Activated CD4-positive, alpha-beta T cell treated with anti-CD3 and anti-CD28 coated beads for 48 hours (primary cell): ENCODE measurements around the gene COX6B1.
"Not testable (repeated sequence)": the region's sequence is repeated elsewhere in the genome, so short reads cannot be mapped to it uniquely, and the experiment has no call there.

Experiments
- DNase-seq: peaks from one replicate; pipeline ENCODE4 v3.0.0-alpha.2; 2020

Gene COX6B1

DNA sequence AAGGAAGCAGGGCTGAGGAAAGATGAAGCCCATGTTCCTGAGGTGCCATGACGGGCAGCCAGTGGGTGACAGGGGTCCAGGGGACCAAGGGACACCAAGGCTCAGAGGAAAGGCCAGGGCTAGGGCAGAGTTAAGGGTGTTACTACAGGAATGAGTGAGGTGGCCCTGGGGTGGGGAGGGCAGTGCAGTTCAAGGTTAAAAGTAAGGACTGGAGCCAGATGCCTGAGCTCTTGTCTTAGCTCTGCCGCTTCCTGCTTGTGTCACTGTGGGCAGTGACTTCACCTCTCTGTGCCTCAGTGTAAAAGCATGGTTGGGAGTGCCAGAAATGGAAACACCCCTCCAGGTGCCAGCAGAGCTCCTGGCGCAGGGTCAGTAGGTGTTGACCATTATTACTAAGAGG, 11.5 kb upstream of the COX6B1 start:
- DNase-seq = no peak

DNA sequence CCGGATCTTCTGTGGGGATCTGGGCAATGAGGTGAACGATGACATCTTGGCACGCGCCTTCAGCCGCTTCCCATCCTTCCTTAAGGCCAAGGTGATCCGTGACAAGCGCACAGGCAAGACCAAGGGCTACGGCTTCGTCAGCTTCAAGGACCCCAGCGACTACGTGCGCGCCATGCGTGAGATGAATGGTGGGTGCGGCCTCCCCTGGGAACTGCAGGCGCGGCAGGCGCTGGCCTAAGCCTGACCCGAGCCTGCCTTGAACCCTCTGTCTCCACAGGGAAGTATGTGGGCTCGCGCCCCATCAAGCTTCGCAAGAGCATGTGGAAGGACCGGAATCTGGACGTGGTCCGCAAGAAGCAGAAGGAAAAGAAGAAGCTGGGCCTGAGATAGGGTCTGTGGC, 11.0 kb upstream of the COX6B1 start:
- DNase-seq = no peak

DNA sequence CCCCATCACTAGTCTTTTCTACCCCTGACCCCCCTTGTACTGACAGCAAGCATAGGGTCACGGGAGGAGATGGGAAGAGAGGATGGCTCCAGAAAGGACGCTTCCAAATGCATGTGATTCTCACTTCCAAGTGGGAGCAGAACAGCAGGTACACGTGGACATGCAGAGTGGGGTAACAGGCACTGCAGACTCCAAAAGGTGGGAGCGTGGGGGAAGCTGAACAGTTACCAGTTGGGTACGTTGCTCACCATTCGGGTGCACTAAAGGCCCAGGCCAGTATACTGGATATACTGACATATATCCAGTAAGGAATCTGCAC, 8.8 kb upstream of the COX6B1 start:
- no peak for DNase-seq

DNA sequence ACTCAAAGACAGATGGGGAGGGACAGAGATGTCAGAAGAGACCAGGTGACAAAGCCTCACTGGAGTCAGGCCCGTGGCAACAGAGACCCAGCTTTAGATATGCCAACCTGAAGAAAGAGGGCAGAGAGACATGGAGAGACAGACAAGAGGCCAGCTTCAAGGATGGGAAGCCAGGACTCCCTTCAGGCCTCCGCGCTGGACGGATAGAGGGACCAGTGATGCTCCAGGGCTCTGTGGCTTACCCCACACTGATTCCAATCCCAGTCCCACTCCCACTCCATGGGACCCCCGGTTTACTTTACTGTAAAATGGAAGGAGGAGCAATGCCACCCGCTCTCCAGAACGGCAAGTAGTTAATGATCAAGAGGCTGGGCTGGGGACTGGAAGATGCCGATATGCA, 8.3 kb upstream of the COX6B1 start:
- DNase-seq = no peak

DNA sequence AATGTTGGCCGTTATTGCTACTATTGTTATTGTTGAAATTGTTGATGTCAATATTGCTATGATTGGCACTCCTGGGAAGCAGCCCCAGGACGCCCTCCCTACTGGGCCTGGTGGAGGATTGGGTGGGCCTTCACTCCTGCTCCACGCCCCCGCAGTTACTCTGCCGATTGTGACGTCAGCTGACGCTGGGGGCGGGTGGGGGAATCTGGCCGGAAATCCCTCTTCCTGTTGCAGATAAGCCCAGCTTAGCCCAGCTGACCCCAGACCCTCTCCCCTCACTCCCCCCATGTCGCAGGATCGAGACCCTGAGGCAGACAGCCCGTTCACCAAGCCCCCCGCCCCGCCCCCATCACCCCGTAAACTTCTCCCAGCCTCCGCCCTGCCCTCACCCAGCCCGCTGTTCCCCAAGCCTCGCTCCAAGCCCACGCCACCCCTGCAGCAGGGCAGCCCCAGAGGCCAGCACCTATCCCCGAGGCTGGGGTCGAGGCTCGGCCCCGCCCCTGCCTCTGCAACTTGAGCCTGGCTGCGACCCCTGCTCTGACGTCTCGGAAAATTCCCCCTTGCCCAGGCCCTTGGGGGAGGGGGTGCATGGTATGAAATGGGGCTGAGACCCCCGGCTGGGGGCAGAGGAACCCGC, 6.5 kb upstream of the COX6B1 start, which contains the start of gene ETV2:
Gene ETV2, plus strand, starts transcription at position 231 of the 637 bp plus-strand sequence. CDS start 716 bp downstream, outside the sequence.
- peak; percentile 51 for DNase-seq

DNA sequence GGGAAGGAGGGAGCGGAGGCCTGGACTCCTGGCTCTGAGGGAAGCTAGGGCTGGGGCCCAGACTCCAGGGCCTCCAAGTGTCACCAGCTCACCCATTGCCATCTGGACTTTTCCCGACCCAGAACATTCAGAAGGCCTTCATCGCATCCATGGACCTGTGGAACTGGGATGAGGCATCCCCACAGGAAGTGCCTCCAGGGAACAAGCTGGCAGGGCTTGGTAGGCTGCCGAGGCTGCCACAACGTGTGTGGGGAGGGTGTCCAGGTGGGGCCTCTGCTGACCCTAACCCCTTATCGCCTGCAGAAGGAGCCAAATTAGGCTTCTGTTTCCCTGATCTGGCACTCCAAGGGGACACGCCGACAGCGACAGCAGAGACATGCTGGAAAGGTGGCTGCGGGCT, 5.8 kb upstream of the COX6B1 start:
- no peak for DNase-seq

DNA sequence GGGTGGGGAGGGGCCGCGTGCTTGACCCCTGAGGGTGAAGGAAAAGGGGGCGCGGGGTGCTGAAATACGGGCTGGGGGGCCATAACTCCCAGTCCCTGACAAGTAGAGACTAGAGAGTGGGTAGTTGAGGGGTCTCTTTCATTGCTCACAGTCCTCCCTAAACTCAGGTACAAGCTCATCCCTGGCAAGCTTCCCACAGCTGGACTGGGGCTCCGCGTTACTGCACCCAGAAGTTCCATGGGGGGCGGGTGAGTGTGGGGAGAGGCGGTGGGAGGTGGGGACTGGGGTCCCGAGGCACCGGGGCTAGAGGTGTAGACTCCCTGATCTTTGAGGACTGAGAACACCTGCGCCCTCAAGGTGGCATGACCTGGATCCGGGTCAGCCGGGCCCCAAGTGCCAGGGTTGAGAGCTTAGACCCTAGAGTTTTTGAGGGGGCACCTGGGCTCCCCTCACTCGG, 5.3 kb upstream of the COX6B1 start:
- no peak for DNase-seq

DNA sequence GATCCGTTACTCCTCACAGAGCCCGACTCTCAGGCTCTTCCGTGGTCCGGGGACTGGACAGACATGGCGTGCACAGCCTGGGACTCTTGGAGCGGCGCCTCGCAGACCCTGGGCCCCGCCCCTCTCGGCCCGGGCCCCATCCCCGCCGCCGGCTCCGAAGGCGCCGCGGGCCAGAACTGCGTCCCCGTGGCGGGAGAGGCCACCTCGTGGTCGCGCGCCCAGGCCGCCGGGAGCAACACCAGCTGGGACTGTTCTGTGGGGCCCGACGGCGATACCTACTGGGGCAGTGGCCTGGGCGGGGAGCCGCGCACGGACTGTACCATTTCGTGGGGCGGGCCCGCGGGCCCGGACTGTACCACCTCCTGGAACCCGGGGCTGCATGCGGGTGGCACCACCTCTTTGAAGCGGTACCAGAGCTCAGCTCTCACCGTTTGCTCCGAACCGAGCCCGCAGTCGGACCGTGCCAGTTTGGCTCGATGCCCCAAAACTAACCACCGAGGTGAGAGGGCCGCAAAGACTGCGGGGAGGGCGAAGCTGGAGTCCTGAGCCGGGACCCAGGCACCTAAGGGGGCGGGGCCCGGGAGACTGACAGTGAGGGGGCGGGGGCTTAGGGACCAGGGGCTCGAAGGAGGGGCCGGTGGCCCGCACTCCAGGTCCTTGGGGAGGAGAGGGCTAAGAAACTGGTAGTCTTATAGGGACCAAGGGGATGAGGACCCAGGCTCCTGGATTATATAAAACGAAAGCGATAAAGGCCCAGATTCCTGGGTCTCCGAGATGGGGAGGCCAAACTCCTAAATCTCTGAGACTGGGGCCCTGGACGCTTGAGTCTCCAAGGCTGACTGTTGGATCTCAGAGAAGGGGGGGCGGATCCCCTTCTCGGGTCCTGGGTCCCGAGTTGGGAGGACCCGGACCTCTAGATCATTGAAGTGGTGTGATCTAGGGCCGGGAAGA, 4.6 kb upstream of the COX6B1 start:
- peak; percentile 85 for DNase-seq

DNA sequence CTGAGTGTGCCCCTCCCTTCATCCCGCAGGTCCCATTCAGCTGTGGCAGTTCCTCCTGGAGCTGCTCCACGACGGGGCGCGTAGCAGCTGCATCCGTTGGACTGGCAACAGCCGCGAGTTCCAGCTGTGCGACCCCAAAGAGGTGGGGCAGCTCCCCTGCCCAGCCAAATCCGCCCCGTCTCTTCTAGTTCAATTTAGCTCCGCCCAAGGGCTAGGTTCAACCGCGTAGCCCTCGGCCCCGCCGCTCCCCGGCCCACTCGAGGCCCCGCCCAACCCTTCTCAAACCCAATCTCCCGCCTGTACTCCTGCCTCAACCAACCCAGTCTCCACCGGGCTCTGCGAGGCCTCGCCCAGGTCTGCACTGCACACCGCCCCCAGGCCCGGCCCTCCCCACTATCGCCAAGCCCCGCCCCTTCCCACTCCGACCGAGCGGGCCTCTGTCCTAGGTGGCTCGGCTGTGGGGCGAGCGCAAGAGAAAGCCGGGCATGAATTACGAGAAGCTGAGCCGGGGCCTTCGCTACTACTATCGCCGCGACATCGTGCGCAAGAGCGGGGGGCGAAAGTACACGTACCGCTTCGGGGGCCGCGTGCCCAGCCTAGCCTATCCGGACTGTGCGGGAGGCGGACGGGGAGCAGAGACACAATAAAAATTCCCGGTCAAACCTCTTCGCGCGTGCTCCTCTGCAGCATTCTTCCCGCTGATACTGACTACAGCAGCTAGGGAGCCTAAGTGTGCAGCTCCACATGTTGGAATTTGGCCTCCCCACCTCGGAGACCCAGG, 3.7 kb upstream of the COX6B1 start:
- peak; percentile 98 for DNase-seq

DNA sequence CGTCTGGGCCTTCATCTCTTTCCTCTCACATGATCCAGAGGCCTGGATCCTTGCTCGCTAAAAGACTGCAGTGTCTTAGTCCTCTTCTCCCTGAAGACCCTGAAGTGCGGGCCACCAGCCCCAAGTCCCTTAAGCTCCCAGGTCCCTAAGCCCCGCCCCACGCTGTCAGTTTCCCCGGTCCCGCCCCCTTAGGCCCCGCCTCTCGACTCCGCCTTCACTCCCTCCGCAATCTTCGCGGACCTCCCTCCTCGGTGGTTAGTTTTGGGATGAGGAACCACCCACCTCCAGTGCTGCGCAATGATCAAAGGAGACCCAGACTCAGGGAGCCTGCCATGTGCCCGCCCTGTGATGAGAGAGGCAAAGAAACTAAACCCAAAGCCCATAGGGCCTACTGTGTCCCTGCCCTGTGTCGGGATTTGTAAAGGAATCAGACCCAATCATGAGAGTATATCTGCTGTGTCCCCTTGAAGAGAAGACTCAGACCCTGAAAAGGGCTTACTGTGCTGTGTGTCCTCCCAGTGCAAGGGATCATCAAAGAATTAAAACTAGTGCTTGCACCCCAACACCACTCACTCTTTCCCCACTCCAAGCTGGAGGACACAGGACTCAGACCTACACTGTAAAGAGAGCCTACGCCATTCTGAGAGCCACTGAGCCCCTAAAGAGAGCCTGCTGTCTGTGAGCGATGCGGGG, 3.0 kb upstream of the COX6B1 start:
- peak; percentile 93 for DNase-seq

DNA sequence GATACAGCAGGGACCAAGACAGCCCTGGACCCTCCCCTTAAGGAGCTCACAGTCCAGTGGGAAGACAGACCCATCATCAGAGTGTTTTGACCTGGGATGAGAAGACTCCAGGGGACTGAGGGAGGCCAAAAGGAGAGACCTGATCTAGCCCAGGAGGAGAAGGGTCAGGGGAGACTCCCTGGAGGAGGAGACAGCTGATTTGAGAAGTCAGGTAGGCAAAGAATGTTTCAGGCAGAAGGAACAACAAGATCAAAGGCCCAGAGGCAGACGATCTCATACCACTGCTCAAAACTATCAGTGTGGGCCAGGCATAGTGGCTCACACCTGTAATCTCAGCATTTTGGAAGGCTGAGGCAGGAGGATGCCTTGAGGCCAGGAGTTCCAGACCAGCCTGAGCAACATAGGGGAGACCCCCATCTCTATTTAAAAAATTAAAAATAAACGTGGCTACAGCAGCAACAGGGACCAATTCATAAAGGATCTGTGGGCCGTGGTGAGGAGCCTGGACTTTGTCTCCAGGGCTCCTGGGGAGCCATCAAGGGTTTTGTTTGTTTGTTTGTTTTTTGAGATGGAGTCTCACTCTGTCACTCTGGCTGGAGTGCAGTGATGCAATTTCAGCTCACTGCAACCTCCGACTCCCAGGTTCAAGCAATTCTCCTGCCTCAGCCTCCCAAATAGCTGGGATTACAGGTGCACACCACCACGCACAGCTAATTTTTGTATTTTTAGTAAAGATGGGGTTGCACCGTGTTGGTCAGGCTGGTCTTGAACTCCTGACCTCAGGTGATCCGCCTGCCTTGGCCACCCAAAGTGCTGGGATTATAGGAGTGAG, 2.2 kb upstream of the COX6B1 start:
- no peak for DNase-seq

DNA sequence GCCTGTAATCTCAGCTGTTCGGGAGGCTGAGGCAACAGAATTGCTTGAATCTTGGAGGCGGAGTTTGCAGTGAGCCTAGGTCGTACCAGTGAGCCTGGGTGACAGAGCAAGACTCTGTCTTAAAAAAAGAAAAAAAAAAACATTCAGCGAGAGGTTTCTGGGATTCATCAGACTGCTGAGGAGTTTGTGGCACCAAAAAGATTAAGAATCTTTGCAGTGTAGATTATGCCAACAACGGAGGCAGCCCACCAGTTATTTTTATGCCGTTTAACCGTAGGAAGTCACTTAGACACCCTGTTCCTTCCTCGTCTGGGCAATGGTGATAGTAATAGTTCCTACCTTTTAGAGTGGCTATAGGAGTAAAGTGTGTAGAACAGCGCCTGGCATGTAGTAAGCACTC, 2.5 kb downstream of the COX6B1 start:
- DNase-seq = no peak

DNA sequence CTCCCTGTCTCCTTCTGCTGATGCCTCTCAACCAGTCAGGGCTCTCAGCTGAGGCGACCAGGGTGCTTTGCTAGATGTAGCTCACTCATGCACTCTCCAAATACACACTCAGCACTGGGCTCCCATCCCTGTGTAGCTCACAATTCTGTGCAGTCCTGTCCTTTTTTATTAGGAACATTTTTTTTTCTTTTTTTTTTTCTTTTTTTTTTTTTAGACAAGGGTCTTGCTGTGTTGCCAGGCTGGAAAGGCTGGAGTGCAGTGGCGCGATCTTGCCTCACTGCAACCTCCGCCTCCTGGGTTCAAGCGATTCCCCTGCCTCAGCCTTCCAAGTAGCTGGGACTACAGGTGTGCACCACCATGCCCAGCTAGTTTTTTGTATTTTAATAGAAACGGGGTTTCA, 6.7 kb downstream of the COX6B1 start:
- DNase-seq = not testable (repeated sequence)

DNA sequence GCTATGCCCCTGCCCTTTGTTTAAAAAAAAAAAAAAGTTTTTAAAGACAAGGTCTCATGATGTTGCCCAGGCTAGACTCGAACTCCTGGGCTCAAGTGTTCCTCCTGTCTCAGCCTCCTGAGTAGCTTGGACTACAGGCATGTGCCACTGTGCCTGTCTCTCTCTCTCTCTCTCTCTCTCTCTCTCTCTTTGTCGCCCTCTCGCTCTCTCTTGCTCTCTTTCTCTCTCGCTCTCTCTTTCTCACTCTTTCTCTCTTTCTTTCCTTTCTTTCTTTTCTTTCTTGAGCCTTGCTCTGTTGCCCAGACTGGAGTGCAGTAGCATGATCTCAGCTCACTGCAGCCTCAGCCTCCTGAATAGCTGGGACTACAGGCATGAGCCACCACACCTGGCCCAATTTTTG, 7.5 kb downstream of the COX6B1 start:
- DNase-seq = no peak

DNA sequence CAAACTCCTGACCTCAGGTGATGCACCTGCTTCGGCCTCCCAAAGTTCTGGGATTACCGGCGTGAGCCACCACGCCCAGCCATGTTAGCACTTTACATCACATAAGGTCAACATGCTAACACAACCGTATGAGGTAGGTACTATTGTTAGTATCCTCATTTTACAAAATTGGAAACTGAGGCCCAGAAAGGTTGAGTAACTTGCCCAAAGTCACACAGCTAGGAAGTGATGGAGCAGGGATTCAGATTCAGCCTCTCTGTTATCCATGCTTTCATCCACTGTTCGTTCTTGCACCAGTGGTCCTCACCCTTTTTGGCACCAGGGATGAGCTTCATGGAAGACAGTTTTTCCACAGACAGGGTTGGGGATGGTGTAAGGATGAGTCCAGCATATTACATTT, 8.6 kb downstream of the COX6B1 start:
- DNase-seq = no peak

DNA sequence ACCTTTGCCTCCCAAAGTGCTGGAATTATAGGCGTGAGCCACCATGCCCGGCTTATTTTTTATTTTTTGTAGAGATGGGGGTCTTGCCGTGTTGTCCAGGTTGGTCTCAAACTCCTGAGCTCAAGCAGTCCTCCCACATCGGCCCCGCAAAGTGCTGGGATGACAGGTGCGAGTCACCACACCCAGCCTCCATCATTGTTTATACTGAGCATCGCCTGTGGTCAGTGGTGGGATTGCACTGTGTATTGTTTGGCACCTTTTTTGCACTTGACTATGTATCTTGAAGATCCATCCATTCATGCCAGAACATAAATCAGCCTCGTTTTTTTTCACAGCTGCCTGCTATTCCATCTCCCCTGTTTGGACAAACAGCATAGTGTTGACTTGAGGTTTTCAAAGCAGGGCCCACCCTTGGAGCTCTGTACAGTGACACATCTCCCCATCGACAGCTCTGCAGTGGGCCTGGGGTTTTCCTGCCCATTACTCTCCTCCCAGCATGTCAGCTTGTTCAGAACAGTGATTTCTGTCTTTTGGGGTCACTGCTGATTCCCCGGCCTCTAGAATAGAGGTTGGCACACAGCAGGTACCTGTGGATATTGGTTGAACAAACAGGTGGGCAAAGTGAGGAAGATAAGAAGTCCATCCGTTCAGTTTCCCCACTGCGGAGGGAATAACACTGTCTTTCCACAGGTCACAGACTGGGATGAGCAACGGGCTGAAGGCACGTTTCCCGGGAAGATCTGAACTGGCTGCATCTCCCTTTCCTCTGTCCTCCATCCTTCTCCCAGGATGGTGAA, 10.0 kb downstream of the COX6B1 start:
- no peak for DNase-seq

DNA sequence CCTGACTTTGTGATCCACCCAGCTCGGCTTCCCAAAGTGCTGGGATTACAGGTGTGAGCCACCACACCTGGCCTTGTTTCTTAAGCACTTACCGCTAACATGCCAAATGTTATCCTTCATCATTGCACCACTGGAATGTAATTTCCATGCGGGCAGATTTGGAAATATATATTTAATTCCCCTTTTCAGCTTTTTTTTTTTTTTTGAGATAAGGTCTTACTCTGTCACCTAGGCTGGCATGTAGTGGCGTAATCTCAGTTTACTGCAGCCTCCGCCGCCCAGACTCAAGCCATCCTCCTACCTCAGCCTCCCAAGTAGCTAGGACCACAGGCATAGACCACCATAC, 13.8 kb downstream of the COX6B1 start:
- DNase-seq = no peak

DNA sequence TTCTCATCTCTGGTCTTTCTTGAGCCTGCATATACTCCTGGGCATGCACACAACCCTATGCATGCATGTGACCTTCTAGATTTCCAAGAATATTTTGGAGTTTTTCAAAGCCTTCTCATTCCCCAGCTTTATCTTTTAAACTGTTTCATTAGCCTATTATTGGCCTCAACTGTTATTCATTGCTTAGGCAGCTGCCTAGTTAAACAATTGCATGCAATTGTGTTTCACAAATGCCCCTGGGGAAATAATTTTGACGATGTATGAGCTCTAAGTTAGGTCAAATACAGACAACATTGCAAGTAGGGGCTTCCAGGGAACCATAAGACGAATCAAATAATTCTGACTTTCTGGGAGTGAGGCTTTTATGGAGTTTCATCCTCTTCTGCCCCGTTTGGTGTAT, 15.9 kb downstream of the COX6B1 start:
- no peak for DNase-seq

DNA sequence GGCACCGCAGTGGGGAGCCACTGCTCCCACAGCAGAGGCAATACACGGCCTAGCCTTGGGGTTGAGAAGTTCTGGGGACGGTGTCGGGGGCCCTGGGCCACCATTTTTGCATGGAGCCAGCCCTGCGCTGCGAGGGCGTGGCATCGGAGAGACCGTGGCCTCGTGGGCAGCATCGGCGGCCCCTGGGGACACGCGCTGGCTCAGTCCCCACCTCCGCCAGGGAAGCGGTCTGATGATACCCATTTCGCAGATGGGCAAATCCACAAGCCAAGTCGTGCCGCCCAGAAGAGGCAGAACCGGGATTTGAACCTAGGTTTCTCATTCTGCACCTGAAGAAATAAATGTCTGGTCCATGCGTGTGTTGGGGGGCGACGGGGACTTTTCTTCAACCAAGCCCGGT, 17.0 kb downstream of the COX6B1 start:
- DNase-seq = no peak

DNA sequence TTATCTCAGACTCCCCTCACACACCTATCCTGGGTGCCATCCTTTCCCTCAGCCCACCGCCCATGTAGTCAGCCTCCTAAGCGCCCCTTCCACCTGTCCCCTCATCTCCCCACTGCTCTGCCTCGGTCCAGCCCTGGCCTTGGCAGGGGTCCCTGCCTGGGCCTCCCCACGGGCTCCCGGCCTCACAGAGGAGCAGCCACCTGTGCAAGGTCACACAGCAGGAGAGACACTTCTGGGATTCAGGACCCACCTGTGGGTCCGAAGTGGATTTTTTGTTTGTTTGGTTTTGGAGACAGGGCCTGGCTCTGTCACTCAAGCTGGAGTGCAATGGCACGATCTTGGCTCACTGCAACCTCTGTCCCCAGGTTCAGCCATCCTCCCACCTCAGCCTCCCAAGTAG, 17.5 kb downstream of the COX6B1 start:
- DNase-seq = no peak

DNA sequence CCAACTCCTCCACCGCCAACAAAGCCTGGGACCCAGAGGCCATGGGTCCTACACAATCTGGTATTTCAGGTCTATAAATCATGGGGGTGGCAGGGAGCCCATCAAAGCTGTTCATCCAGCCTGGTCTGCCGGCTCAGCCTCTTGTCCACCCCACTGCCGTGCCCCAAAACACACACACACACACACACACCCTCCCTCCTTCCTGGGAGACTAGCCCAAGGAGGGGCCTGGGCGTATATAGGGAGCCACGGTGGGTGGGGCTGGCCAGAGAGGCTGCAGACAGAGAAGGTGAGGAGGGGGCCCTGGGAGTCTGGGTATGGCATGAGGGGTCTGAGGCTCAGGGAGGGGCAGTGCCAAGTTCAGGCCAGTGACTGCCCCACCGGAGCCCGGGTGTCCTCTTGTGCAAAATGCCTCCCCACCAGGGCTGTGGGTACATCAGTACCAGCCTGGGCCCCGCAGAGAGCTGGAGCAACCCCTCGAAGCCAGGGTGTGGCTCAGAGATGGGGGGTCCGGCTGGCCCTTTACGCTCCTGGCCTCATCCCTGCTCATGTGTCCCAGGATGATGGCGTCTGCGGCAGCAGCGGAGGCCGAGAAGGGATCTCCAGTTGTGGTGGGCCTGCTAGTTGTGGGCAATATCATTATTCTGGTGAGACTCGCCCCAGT, 18.3 kb downstream of the COX6B1 start, which contains the start of gene UPK1A:
Gene UPK1A, plus strand, starts transcription at position 267 of the 663 bp plus-strand sequence. Its CDS starts 296 bp downstream, at position 563.
- no peak for DNase-seq
